Uterus (tissue), 4 donors: Measurements from ENCODE around the gene MYBBP1A. TPM values are rescaled to one million over a fixed set of nuclear protein-coding genes. Genes with fewer than 3 reads are reported as not detected.
A peak's percentile ranks its signal among the peaks of the same experiment; 100 is the strongest.

ENCODE experiments used
- DNase-seq, 2 donors: peaks; one replicate each; pipeline ENCODE4 v3.0.0-alpha.2; 2019 to 2020
- H3K27ac ChIP-seq, 2 donors: fragments of 200-600 bp; sonication (generic); 1 replicate in 1 of 2; 2 replicates in 1 of 2; pipeline ENCODE4 v1.5.1; 2016 to 2018
- H3K27me3 ChIP-seq, 2 donors: fragments of 200-600 bp; sonication (generic); one replicate each; pipeline ENCODE4 v1.5.1; 2018 to 2019; ENCODE audit warnings: control low read depth in 1 of 2
- H3K36me3 ChIP-seq, 2 donors: fragments of 200-600 bp; sonication (generic); one replicate each; pipeline ENCODE4 v1.5.1; 2019; ENCODE audit warnings: control low read depth in 1 of 2
- H3K4me1 ChIP-seq, 2 donors: fragments of 200-600 bp; sonication (generic); one replicate each; pipeline ENCODE4 v1.5.1; 2018 to 2019; ENCODE audit warnings: control low read depth in 1 of 2
- H3K4me3 ChIP-seq, 2 donors: fragments of 200-600 bp; sonication (generic); 1 replicate in 1 of 2; 2 replicates in 1 of 2; pipeline ENCODE4 v1.5.1; 2018 to 2019; ENCODE audit warnings: mild to moderate bottlenecking in 1 of 2
- H3K9me3 ChIP-seq, 2 donors: fragments of 200-600 bp; sonication (generic); one replicate each; pipeline ENCODE4 v1.5.1; 2019; ENCODE audit warnings: control low read depth in 1 of 2
- POLR2A ChIP-seq, 2 donors: fragments of 450-650 bp; IDR thresholded peaks; one replicate each; pipeline ENCODE4 v1.6.1; 2016; ENCODE audit warnings: antibody characterized with exemption in 2 of 2, mild to moderate bottlenecking in 1 of 2, moderate library complexity in 1 of 2
- intact Hi-C: fragments of 100-400 bp; cut with DNase I; formaldehyde crosslinking; loops from one replicate; pipeline ENCODE4 v1.15.1; 2023; ENCODE audit warnings: low total_unique reads
- total RNA-seq, 4 donors: library from RNA; depleted of rRNA in 3 of 4; stranded (reverse); fragments of >200 nt in 3 of 4; gene quantifications; one replicate each; pipeline versions ENCODE4 v1.1.0 to v1.2.4, GENCODE V29; 2014 to 2023
- TF ChIP-seq, protein P1 (sequence below), 4 experiments: fragments of 200-600 bp in 2 of 4; fragments of 450-650 bp in 2 of 4; sonication (generic) in 2 of 4; IDR thresholded peaks; one replicate each; pipeline ENCODE4 v1.5.1; 2016 to 2019; ENCODE audit warnings: antibody characterized with exemption in 4 of 4, mild to moderate bottlenecking in 2 of 4, moderate library complexity in 1 of 4
- donor health status: DM: yes; HTN: yes; CAD: no.

The MYBBP1A gene
- total RNA-seq, 4 donors from 2014 or later, result 10.9 to 64.7 (median 25.2) TPM

DNA sequence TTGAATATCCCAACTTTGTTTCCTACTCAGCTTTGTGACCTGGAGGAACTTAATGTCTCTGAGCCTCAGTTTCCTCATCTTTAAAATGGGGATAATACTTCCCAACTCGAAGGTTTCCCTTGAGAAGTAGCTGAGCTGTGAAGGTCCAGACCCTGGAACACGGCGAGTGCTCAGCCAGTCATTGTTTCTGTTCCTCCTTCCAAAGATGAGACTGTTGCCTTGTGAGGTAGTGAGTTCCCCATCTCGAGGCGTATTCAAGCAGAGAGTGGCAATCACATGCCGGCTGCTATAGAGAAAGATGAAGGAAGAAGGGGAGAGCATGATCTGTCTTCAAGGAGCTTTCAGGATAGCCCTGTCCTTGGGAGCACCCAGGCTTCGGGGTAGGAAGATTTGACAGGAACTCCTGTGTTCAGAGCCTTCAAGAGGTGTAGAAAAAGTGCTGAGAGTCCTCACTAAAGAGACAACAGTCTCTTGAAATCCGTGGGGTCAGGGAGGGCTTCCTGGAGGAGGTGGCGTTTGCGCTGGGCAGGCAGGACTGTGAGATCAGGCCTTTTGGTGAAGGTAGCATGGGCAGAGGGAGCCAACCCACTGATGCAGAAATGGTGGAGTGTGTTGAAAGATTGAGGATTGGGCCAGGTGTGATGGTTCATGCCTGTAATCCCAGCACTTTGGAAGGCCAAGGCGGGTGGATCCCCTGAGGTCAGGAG, 29.3 kb downstream of the MYBBP1A start:
- Histone ChIP-seq H3K36me3 (no peaks in the 10 kb centered on the region), H3K27ac (no peak overlapping the region), H3K27me3 (no peaks in the 10 kb centered on the region), H3K4me3 (no peak overlapping the region), H3K4me1 (peaks cover 0 to 3% of the 10 kb centered on the region in 2 donors), H3K9me3 (no peaks in the 10 kb centered on the region)
- TF ChIP-seq, protein P1, sequence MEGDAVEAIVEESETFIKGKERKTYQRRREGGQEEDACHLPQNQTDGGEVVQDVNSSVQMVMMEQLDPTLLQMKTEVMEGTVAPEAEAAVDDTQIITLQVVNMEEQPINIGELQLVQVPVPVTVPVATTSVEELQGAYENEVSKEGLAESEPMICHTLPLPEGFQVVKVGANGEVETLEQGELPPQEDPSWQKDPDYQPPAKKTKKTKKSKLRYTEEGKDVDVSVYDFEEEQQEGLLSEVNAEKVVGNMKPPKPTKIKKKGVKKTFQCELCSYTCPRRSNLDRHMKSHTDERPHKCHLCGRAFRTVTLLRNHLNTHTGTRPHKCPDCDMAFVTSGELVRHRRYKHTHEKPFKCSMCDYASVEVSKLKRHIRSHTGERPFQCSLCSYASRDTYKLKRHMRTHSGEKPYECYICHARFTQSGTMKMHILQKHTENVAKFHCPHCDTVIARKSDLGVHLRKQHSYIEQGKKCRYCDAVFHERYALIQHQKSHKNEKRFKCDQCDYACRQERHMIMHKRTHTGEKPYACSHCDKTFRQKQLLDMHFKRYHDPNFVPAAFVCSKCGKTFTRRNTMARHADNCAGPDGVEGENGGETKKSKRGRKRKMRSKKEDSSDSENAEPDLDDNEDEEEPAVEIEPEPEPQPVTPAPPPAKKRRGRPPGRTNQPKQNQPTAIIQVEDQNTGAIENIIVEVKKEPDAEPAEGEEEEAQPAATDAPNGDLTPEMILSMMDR (IDR thresholded peaks at IDR 0.05), result no peak
- TF ChIP-seq POLR2A (IDR thresholded peaks at IDR 0.05), result no peak
- intact Hi-C loops, result no loop called here
- no peak for DNase-seq

DNA sequence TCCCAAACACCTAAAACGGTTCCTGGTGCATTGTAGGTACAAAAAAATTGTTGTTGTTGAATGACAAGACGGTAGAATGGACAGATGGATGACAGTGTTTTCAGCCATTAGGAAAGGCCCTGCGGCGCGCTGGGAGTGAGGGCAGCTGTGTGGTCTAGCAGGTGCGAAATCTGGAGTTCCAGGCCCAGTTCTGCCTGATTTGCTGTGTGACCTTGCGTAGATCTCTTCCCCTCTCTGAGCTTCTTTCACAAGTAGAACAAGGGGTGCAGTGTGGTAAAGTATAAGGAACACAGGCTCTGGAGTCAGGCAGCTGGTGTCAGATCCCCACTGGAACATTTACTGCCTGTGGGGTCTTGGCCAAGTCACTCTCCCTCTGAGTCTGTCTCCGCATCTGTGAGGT, 31.2 kb downstream of the MYBBP1A start:
- Histone ChIP-seq H3K4me1 (peaks cover 0 to 3% of the 10 kb centered on the region in 2 donors), H3K27ac (no peak overlapping the region), H3K9me3 (no peaks in the 10 kb centered on the region), H3K27me3 (no peaks in the 10 kb centered on the region), H3K4me3 (no peak overlapping the region), H3K36me3 (no peaks in the 10 kb centered on the region)
- intact Hi-C loops, result no loop called here
- no peak for TF ChIP-seq POLR2A (IDR thresholded peaks at IDR 0.05)
- no peak for DNase-seq

DNA sequence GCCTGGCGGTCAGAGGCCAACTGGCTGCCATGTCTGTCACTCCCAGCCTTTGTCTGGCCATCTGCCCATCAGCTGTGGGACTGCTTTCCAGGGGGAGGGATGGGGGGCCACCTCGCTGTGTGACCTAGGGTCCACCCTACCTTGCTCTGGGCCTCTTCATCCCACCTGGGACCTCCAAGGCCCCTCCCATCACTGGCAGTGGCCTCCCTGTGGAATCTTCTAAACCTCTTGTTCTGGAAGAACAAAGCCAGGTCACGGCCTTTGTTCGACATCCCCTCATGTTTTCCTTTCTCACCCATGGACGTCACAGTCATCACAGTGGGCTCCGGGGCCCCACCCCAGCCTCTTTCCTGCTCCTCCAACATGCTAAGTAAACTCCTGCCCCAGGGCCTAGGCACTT, 32.5 kb downstream of the MYBBP1A start:
- Histone ChIP-seq H3K36me3 (no peaks in the 10 kb centered on the region), H3K27me3 (no peaks in the 10 kb centered on the region), H3K4me1 (peaks cover 0 to 3% of the 10 kb centered on the region in 2 donors), H3K9me3 (no peaks in the 10 kb centered on the region), H3K4me3 (no peak overlapping the region), H3K27ac (peak overlapping the region in 1 of 2 donors; percentile 52)
- intact Hi-C loops, result no loop called here
- TF ChIP-seq, protein P1 (IDR thresholded peaks at IDR 0.05), result no peak
- no peak for TF ChIP-seq POLR2A (IDR thresholded peaks at IDR 0.05)
- no peak for DNase-seq

DNA sequence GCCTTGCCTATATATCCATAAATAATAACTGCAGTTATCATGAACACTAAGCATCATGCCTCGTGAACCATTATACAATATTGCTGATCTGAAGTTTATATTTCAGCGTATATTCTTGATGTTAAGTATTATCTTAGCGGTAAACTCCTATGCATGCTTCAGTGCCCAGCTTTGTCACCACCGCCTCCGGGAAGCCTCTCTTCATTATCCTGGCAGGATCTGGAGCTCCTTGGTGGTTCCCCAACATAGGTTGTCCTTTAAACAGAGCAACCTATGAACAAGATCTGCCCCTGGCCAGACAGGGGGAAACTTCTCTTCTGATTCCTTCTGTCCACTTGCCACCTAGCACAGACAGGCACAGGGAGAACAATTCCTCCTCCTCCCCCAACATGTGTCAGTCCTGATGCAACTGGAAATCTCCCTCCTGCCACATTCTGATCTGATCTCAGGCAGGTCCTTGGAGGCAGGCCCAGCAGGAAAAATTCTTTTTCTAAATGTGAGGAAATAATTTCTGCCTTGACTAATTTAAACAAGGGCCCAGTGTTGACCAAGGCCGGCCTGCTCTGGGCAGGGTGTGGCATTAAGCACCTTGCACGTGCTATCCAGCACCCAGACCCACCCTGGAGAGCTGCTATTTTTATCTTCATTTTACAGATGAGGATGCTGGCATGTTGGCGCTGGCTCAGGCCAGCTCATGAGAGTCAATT, 34.1 kb downstream of the MYBBP1A start:
- intact Hi-C loops, result no loop called here
- TF ChIP-seq POLR2A (IDR thresholded peaks at IDR 0.05), result no peak
- TF ChIP-seq, protein P1 (IDR thresholded peaks at IDR 0.05), result no peak
- no peak overlapping the region for H3K4me3 ChIP-seq
- DNase-seq, result no peak
- H3K4me1 ChIP-seq, result peaks cover 0 to 3% of the 10 kb centered on the region in 2 donors
- no peaks in the 10 kb centered on the region for H3K36me3 ChIP-seq
- peak overlapping the region; percentile 12 to 79 for H3K27ac ChIP-seq
- no peaks in the 10 kb centered on the region for H3K9me3 ChIP-seq
- no peaks in the 10 kb centered on the region for H3K27me3 ChIP-seq

DNA sequence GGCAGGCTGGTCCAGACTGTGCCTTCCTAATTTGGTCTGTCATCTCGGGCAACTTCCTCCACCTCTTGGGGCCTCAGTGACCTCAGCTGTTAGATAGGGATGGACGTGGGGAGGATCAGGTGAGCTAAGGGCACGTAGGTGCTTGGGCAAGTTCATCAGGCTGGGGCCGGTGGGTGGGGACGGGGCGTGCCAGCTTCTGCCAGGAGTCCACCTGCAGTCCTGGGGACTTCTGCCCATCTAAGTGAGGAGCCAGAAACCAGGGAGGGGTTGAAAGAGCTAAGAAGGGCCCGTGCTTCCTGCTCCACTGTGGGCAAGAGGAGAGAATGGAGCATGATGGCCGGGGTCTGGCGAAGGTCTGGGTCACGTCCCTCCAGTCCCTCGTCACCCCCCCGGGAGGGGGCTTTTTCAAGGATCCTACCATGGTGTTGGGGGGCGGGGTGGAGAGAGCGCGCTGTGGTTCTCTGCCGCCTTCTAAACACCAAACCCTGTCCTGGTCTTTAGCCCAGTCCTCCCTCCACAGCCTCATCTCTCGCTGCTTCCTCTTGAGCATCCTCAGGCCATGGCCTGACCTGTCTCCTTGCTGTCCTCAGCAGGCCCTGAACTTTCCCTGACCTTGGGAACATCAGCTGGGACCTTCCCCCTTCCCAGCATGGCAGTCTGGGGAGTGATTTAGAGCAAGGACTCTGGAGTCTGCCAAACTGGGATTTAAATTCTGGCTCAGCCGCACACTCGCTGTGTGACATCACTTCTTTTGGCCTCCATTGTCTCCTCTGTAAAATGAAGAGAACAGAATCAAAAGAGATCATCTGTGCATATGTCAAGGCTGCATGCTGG, 34.9 kb downstream of the MYBBP1A start:
- peak overlapping the region; percentile 79 for H3K27ac ChIP-seq
- TF ChIP-seq POLR2A (IDR thresholded peaks at IDR 0.05), result no peak
- TF ChIP-seq, protein P1 (IDR thresholded peaks at IDR 0.05), result no peak
- no peaks in the 10 kb centered on the region for H3K27me3 ChIP-seq
- no peaks in the 10 kb centered on the region for H3K9me3 ChIP-seq
- H3K36me3 ChIP-seq, result no peaks in the 10 kb centered on the region
- H3K4me1 ChIP-seq, result peaks cover 0 to 3% of the 10 kb centered on the region in 2 donors
- intact Hi-C loops, result no loop called here
- no peak overlapping the region for H3K4me3 ChIP-seq
- DNase-seq, result no peak
